HG03280 (cell line): Measurements from ENCODE around the gene EHD3.
"Not testable (repeated sequence)": the region's sequence is repeated elsewhere in the genome, so short reads cannot be mapped to it uniquely, and the experiment has no call there.

Experiments
- ATAC-seq: cut with Tn5 transposase; IDR thresholded peaks from one replicate; pipeline ENCODE4 v1.9.1; 2021; ENCODE audit warnings: mild to moderate bottlenecking, moderate library complexity; ENCODE audit not compliant: unreplicated experiment

The EHD3 gene

DNA sequence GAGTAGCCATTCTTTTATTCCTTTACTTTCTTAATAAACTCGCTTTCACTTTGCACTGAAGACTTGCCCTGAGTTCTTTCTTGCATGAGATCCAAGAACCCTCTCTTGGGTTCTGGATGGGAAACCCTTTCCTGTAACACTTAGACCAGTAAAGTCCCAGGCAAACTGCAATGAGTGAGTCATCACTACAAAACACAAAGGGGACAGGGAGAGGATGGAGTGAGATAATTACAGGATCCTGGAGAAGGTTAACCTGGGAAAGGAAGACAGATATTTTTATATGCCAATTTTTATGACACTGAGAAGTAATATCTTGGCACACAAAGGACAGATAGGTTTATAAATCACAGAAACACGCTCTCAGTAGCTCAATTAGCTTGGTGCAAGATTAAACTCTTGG lies 48.7 kb downstream of the EHD3 start:
- ATAC-seq = no peak

DNA sequence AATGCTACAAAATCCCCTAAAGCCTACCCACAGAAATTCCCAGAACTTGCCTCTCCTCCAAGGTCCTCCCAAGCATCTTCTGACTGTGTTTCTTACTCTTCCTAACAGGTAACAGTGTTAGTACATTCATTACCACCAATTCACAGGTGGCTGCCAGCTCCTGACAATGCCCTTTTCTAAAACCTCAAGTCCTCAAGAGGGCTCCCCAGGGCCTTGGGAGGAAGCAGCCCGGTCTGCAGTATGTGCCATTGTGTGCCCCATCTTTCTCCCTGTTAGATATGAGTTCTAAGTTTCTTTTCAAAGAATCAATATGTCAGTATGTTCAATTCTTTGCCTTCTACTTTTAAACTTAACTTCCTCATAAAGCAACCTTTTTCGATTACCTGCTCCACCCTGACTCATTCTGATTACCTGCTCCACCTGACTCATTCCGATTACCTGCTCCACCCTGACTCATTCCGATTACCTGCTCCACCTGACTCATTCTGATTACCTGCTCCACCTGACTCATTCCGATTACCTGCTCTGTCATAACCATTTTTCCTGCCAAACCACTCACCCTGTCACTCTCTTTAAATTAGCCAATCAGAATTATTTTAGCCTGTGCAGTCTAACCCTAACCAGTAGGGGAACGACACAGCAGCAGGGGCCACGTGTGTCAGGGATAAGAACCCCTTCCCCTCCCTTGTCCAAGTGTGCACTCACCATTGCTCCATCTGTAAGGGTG lies 49.4 kb downstream of the EHD3 start:
- not testable (repeated sequence) for ATAC-seq

DNA sequence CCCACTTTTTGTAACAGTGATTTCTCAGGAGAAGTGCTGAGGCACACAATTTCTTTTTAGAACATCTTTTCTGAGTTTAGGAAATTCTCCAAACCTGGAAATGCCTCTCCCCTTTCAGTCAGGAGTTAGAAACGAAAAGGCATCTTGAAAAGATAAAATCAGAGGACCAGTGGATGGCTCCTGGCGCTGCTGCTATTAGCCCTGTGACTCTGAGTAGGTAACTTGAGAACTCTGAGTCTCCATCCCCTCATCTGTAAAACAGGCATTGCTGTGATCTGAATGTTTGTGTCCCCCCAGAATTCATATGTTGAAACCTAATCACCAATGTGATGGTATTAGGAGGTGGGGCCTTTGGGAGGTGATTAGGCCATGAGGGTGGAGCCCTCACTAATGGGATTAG lies 50.2 kb downstream of the EHD3 start:
- no peak for ATAC-seq

DNA sequence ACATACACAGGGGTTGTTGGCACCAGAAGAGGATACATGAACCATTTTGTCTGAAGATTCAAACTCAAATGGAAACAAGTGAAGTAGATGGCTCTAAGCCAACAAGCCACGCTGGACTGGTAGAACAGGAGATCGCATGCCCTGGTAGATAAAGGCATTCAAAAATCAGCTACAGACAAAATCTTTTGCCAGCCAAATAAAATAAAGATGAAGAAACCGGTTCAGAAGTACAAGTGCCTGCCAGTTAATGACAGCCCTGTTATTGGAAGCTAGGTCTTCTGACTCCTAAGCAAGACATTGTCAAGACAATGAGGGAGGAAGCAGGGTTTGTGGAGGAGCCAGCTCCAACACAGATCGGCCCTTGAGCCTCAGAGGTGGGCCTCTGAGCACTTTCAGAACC lies 52.3 kb downstream of the EHD3 start:
- no peak for ATAC-seq

DNA sequence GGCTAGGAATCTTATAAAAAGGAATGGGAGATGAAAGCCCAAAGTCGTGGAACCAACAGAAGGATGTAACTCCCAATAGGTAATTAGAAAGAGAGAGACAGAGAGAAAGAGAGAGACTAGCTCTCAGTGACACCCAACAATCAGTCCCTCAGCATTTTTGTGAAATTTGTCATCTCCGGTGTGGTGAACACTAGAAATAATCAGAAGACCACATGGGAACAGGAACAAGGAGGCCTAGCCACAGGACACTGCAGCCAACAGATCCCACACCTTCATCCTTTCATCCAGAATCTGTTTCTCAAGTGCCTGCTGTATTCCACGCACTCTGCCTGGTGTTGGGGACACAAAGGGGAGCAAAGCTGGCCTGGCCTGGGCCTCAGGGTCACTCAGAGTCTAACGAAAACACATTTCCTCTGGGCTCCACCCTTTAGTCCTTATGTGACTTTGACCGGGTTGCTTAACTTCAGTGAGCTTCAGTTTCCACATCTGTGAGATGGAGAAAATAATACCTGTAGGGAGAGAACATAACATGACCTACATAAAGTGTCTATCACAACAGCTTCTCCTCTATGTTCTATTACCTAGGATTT lies 53.1 kb downstream of the EHD3 start:
- ATAC-seq = no peak

DNA sequence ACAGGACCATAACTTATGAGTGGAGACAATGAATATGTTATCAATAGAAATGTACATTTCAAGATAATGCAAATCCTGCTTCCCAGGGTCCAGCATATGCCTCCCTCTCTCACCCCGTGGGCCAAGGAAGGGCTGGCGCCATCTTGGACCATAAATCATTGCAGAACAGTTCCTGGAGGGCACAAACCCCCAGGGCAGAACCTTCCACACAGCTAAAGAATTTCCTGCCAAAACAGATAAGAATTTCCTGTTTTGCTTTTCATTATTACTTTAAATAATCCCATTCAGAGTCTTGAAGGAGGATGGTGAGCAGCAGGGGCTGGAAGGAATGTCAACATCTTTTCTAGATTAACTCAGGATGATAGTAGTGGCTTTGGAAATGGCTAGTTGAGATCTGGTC lies 53.7 kb downstream of the EHD3 start:
- no peak for ATAC-seq

DNA sequence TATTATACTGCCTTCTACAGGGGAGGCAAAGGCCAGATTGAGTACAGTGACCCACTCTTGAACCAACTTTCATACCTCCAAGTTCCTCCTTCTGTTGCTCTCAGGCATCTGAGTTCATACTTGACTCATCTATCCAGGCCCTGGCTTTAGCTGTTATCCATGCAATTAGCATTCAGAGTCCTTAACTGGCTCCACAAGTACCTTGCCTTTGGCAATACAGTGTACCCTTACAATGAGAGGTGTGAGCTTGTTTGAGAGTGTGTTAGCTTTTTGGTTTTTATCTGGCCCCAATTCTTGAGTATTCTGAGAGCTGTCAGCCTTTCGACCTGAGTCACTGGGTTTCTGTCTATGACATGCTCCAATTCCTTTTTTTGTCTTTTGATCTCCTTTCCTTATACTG lies 60.2 kb downstream of the EHD3 start:
- ATAC-seq = no peak

DNA sequence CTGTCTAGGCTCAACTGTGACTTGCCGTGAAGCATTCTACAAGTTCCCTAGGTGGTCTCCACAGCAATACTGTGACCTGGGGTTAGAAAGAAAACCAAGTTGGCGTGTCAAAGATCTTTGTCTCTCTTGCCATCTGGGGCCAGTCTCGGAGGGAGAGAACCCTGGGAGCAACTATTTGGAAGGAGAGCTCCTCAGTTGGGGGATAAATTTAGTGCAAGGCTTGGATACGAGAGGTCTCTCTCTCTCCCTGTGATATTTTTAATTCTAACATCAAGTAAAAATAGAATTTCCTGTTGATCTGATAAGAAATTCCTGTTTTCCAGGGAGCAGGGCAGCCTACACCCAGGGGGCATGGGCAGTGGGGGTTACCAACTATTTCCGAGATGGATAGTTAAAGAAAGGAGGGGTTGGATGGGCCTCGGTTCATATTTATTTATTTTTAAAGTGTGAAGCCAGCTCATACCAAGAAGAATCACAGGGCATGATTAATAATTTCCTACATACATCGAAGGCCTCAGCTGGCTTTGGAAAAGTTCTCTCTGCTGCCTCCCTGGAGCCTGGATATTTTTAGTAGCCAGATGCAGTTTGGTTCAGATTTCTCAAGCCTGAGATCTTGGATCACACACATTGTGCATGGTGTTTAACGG lies 62.8 kb downstream of the EHD3 start:
- ATAC-seq = no peak

DNA sequence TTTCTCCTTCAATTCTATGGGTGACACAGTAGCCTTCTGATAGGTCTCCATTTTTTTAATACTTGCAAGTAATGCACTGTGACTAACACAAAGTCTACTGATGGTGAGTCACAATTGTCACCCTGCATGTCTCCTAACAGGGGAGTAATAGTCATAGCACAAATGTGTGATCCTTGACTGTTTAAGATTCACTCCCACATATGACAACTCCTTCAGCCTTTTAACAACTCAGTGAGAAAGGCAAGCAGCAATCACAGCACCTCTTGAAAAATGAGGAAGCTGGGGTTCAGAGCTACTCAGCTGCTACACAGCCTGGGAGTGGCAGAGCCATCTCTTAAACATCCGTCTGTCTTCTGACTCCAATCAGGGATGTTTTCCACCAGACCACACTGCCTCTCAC lies 63.8 kb downstream of the EHD3 start:
- no peak for ATAC-seq

DNA sequence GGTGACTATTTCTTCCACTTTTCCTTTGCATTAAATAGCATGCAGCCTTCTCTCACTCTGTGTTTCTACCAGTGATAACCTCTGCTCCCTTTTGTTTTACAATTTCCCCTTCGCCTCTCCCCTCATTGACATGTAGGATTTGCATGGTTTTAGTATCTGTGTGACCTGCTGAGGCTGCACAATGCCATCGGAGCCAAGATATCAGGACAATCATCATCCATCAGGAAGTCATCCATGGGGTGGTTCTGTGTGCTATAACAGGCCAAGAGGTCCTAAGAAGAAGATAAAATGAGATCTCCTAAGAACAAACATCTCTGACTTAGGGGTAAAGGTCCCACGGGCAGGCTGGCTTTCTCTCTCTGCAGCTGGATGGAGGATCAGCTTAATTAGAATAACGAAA lies 65.6 kb downstream of the EHD3 start:
- ATAC-seq = no peak

- no peak for ATAC-seq
These were observed 66.4 kb downstream of the EHD3 start for GRCh38 chr2:31300309-31300708.

GRCh38 chr2:31302940-31303563 lies 69.1 kb downstream of the EHD3 start:
- ATAC-seq = no peak

DNA sequence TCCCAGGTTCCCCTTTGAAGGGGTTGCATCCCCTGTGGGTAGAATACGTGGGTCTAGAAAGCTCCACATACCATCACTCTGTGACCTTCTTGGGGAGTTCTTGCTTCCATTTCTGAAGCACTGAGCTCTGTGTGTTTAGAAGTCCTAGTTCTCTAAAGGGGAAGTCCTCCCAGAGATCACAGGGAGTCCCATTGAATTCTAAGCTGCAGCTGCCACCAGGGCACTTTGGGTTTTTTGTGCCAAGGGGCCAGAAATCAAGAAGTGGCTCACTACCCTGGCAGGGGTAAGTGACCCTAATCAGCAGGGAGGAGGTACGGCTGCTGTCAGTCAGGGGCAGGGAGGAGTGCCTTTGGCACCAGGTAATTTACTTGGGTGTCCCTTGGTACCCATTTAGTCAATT lies 70.9 kb downstream of the EHD3 start:
- ATAC-seq = no peak

- ATAC-seq = no peak
These were observed 78.9 kb downstream of the EHD3 start for GRCh38 chr2:31312898-31313297.

- ATAC-seq = no peak
These were observed 80.8 kb downstream of the EHD3 start for GRCh38 chr2:31314761-31315160.

GRCh38 chr2:31317396-31317795 lies 83.4 kb downstream of the EHD3 start:
- no peak for ATAC-seq

- no peak for ATAC-seq
These were observed 84.7 kb downstream of the EHD3 start for GRCh38 chr2:31318361-31319336.
